Upper lobe of left lung (tissue), 4 donors: ENCODE measurements around the gene TMEM30A.

Experiments used
- EP300 ChIP-seq, 4 donors: sonication (generic); formaldehyde crosslinking; IDR thresholded peaks; one replicate each; pipeline ENCODE4 v1.5.1; 2017; ENCODE audit warnings: antibody characterized with exemption in 4 of 4, control low read depth in 2 of 4
- POLR2AphosphoS5 ChIP-seq, 2 donors: sonication (generic); formaldehyde crosslinking; IDR thresholded peaks; one replicate each; pipeline ENCODE4 v1.5.1; 2017; ENCODE audit warnings: antibody characterized with exemption in 2 of 2
- TF ChIP-seq, protein P1 (sequence below), 6 experiments: fragments of 450-650 bp in 4 of 6; fragments of 200-600 bp in 2 of 6; sonication (generic) in 2 of 6; IDR thresholded peaks; one replicate each; pipeline ENCODE4 v1.5.1; 2016 to 2019; ENCODE audit warnings: antibody characterized with exemption in 6 of 6

DNA sequence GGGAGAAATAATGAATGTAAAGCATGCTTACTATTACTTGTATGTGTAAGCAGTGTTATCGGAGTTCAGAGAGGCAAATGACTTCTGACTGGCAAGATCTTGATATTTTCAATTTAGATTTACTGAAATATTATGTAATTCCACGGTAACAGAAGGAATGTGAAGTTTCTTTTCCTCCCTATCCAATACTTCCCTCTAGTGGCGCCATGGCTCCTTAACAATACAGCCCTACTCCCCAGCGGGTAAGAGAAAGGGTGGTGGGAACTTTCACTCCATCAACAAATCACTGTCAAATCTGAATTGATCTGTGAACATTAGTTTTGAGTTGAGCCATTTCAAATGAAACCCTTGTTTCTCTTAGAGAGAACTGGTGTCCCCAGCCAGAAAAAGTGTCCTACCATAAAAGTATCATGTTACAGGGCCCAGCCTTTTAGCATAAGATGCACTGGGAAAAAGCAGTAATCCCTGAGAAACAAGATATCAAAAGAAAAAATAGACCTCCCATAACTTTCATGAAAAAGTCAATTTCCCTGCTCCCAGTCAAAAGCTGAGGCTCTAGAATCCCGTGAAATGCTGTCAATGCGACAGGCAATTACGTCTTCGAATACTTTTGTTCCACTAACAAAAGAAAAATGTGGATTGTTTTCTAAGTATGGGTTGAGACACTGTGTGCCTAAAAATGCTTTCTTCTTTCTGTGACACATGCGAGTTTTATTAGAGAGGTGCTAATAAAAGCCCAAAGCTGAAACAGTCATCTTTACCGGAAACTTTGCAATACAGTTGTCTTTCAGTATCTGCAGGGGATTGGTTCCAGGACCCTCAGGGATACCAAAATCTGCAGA is 53.9 kb downstream of the TMEM30A start:
- TF ChIP-seq, protein P1, sequence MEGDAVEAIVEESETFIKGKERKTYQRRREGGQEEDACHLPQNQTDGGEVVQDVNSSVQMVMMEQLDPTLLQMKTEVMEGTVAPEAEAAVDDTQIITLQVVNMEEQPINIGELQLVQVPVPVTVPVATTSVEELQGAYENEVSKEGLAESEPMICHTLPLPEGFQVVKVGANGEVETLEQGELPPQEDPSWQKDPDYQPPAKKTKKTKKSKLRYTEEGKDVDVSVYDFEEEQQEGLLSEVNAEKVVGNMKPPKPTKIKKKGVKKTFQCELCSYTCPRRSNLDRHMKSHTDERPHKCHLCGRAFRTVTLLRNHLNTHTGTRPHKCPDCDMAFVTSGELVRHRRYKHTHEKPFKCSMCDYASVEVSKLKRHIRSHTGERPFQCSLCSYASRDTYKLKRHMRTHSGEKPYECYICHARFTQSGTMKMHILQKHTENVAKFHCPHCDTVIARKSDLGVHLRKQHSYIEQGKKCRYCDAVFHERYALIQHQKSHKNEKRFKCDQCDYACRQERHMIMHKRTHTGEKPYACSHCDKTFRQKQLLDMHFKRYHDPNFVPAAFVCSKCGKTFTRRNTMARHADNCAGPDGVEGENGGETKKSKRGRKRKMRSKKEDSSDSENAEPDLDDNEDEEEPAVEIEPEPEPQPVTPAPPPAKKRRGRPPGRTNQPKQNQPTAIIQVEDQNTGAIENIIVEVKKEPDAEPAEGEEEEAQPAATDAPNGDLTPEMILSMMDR (IDR thresholded peaks at IDR 0.05), result peak; percentile 18 to 65 (median 55)
- TF ChIP-seq EP300 (IDR thresholded peaks at IDR 0.05) (no peak), POLR2AphosphoS5 (IDR thresholded peaks at IDR 0.05) (no peak)
